Neural progenitor cell (in vitro differentiated cells): ENCODE data around the gene AP3B2. TPM values are rescaled to one million over a fixed set of nuclear protein-coding genes. Genes with fewer than 3 reads are reported as not detected.

Experiments
- DNase-seq: peaks from one replicate; pipeline ENCODE4 v3.0.0-alpha.2; 2016; ENCODE audit warnings: low spot score
- H2AFZ ChIP-seq: fragments of 200-600 bp; sonication (generic); replicated peaks from 2 replicates; pipeline ENCODE4 v1.6.1; 2016; ENCODE audit warnings: antibody characterized with exemption
- H3F3A ChIP-seq: fragments of 200-600 bp; sonication (generic); 2 replicates; pipeline ENCODE4 v1.6.1; 2016; ENCODE audit warnings: antibody characterized with exemption, low read depth
- H3K27ac ChIP-seq: fragments of 200-600 bp; sonication (generic); 2 replicates; pipeline ENCODE4 v1.5.1; 2016; ENCODE audit warnings: mild to moderate bottlenecking
- H3K27me3 ChIP-seq: fragments of 200-600 bp; sonication (generic); 2 replicates; pipeline ENCODE4 v1.6.1; 2016; ENCODE audit warnings: mild to moderate bottlenecking, moderate library complexity
- H3K36me3 ChIP-seq: fragments of 200-600 bp; sonication (generic); 2 replicates; pipeline ENCODE4 v1.5.1; 2016
- H3K4me1 ChIP-seq: fragments of 200-600 bp; sonication (generic); 2 replicates; pipeline ENCODE4 v1.6.1; 2016; ENCODE audit warnings: mixed run types
- H3K4me2 ChIP-seq: fragments of 200-600 bp; sonication (generic); 2 replicates; pipeline ENCODE4 v1.6.1; 2016
- H3K4me3 ChIP-seq: fragments of 200-600 bp; sonication (generic); 2 replicates; pipeline ENCODE4 v1.5.1; 2016
- H3K79me2 ChIP-seq: fragments of 200-600 bp; sonication (generic); 2 replicates; pipeline ENCODE4 v1.6.1; 2016; ENCODE audit warnings: low read depth
- H3K9ac ChIP-seq: fragments of 200-600 bp; sonication (generic); 2 replicates; pipeline ENCODE4 v1.6.1; 2016
- H3K9me3 ChIP-seq: fragments of 200-600 bp; sonication (generic); 2 replicates; pipeline ENCODE4 v1.5.1; 2016; ENCODE audit warnings: low read depth
- H4K20me1 ChIP-seq: fragments of 200-600 bp; sonication (generic); 2 replicates; pipeline ENCODE4 v1.6.1; 2016; ENCODE audit warnings: low read depth
- H3K27ac Mint-ChIP-seq: 3 replicates; pipeline ENCODE4 v1.8.0; 2021; ENCODE audit warnings: mixed read lengths
- H3K27me3 Mint-ChIP-seq: 2 replicates; pipeline ENCODE4 v1.8.0; 2022; ENCODE audit warnings: low read depth, mild to moderate bottlenecking, inconsistent platforms, moderate library complexity, mixed read lengths; ENCODE audit not compliant: insufficient read depth
- H3K36me3 Mint-ChIP-seq: 3 replicates; pipeline ENCODE4 v1.8.0; 2021; ENCODE audit warnings: mixed read lengths
- H3K4me1 Mint-ChIP-seq: 3 replicates; pipeline ENCODE4 v1.8.0; 2021; ENCODE audit warnings: mixed read lengths
- H3K4me3 Mint-ChIP-seq: 3 replicates; pipeline ENCODE4 v1.8.0; 2021; ENCODE audit warnings: mild to moderate bottlenecking, moderate library complexity, mixed read lengths
- H3K9me3 Mint-ChIP-seq: 3 replicates; pipeline ENCODE4 v1.8.0; 2020; ENCODE audit warnings: mixed read lengths
- CTCF ChIP-seq: fragments of 200-600 bp; sonication (generic); IDR thresholded peaks from 2 replicates; pipeline ENCODE4 v1.5.1; 2017; ENCODE audit warnings: antibody characterized with exemption, mild to moderate bottlenecking
- EZH2 ChIP-seq: fragments of 200-600 bp; sonication (generic); IDR thresholded peaks from 2 replicates; pipeline ENCODE4 v1.6.1; 2017; ENCODE audit warnings: antibody characterized with exemption, mild to moderate bottlenecking, moderate library complexity
- EZH2phosphoT487 ChIP-seq: fragments of 200-600 bp; sonication (generic); IDR thresholded peaks from 2 replicates; pipeline ENCODE4 v1.6.1; 2017; ENCODE audit warnings: antibody characterized with exemption
- total RNA-seq: library from RNA; depleted of rRNA; stranded (reverse); fragments of >200 nt; gene quantifications from 2 replicates; pipeline ENCODE4 v1.2.3, GENCODE V29; 2015; ENCODE audit warnings: low replicate concordance

The AP3B2 gene
- total RNA-seq, 1 donor from 2014 or later = 0.97 TPM

- H3K27me3 ChIP-seq = peaks cover 13% of the 10 kb centered on the region
- H3K9ac ChIP-seq = no peak overlapping the region
- H4K20me1 ChIP-seq = no peaks in the 10 kb centered on the region
- H3K4me1 ChIP-seq = no peaks in the 10 kb centered on the region
- no peaks in the 10 kb centered on the region for H3K36me3 Mint-ChIP-seq
- H3K27ac Mint-ChIP-seq = no peak overlapping the region
- no peaks in the 10 kb centered on the region for H3K9me3 Mint-ChIP-seq
- TF ChIP-seq EZH2phosphoT487 (no peak), EZH2 (no peak), CTCF (no peak)
- H3K36me3 ChIP-seq = no peaks in the 10 kb centered on the region
- no peaks in the 10 kb centered on the region for H3F3A ChIP-seq
- no peak overlapping the region for H3K4me3 ChIP-seq
- H3K79me2 ChIP-seq = no peaks in the 10 kb centered on the region
- no peaks in the 10 kb centered on the region for H3K4me1 Mint-ChIP-seq
- peak overlapping the region; percentile 18 for H3K4me3 Mint-ChIP-seq
- H3K27me3 Mint-ChIP-seq = peaks cover 5% of the 10 kb centered on the region
- DNase-seq = no peak
- no peak overlapping the region for H3K27ac ChIP-seq
- H2AFZ ChIP-seq = no peak overlapping the region
- H3K4me2 ChIP-seq = no peak overlapping the region
- H3K9me3 ChIP-seq = no peaks in the 10 kb centered on the region
Observed at GRCh38 chr15:82611348-82611747, 98.3 kb downstream of the AP3B2 start.

Other genes starting within 250 kb of the AP3B2 start
- gene RPS17, start 169.4 kb downstream of the AP3B2 start, total RNA-seq = 3,589 and 4,695 TPM in 2 replicates
- gene CPEB1, start 62.5 kb downstream of the AP3B2 start, total RNA-seq = 2.1 and 5.8 TPM in 2 replicates
- gene FSD2, start 96.2 kb upstream of the AP3B2 start, total RNA-seq = not detected in 2 replicates
- 1.9 and 3.1 TPM in 2 replicates for gene WHAMM, start 99.8 kb upstream of the AP3B2 start, total RNA-seq
- gene HOMER2, start 242.8 kb upstream of the AP3B2 start, total RNA-seq = 25.4 and 259 TPM in 2 replicates